K562 (cell line): ENCODE data around the gene RIMS3. TPM values are rescaled to one million over a fixed set of nuclear protein-coding genes. Genes with fewer than 3 reads are reported as not detected.

Experiments used
- BACH1 ChIP-seq: fragments of 200-800 bp; sonication (Bioruptor generic); IDR thresholded peaks from 2 replicates; pipeline ENCODE4 v1.6.1; 2016; ENCODE audit warnings: missing genetic modification characterization, missing compliant biosample characterization
- BDP1 ChIP-seq: IDR thresholded peaks from 3 replicates; pipeline ENCODE4 v1.6.1; 2011; ENCODE audit not compliant: insufficient read length, insufficient read depth
- BMI1 ChIP-seq: fragments of 150-350 bp; IDR thresholded peaks from 2 replicates; pipeline ENCODE4 v1.6.1; 2014; ENCODE audit warnings: low read length
- CBX2 ChIP-seq: fragments of 200-600 bp; sonication (generic); IDR thresholded peaks from one replicate; pipeline ENCODE4 v1.6.1; 2012; ENCODE audit warnings: mild to moderate bottlenecking, low read length, inconsistent platforms; ENCODE audit not compliant: insufficient read depth, poor library complexity, severe bottlenecking
- CC2D1A ChIP-seq: fragments of 450-650 bp; IDR thresholded peaks from 2 replicates; pipeline ENCODE4 v1.6.1; 2017; ENCODE audit warnings: mild to moderate bottlenecking
- CREM ChIP-seq: IDR thresholded peaks from 2 replicates; pipeline ENCODE4 v1.6.1; 2014; ENCODE audit warnings: antibody characterized with exemption, low read depth
- GTF2E2 ChIP-seq: fragments of 200-800 bp; sonication (Bioruptor generic); IDR thresholded peaks from 2 replicates; pipeline ENCODE4 v1.6.1; 2016; ENCODE audit warnings: missing genetic modification characterization, missing compliant biosample characterization
- HDGF ChIP-seq: fragments of 450-650 bp; IDR thresholded peaks from 2 replicates; pipeline ENCODE4 v1.6.1; 2016
- HNRNPL ChIP-seq: fragments of 200-400 bp; formaldehyde crosslinking; IDR thresholded peaks from 2 replicates; pipeline ENCODE4 v1.6.1; 2017; ENCODE audit warnings: low read depth, mild to moderate bottlenecking, low read length
- IRF2 ChIP-seq: sonication (generic); formaldehyde crosslinking; IDR thresholded peaks from 2 replicates; pipeline ENCODE4 v1.8.1; 2022; ENCODE audit warnings: mild to moderate bottlenecking, missing genetic modification reagents
- KDM5B ChIP-seq: fragments of 200-600 bp; sonication (generic); IDR thresholded peaks from 2 replicates; pipeline ENCODE4 v1.6.1; 2012; ENCODE audit warnings: low read depth, mild to moderate bottlenecking, moderate library complexity, low read length, control low read depth, inconsistent platforms; ENCODE audit not compliant: insufficient replicate concordance
- NELFE ChIP-seq: IDR thresholded peaks from 2 replicates; pipeline ENCODE4 v1.6.1; 2011; ENCODE audit warnings: mild to moderate bottlenecking; ENCODE audit not compliant: insufficient read depth, insufficient read length
- NFYB ChIP-seq: IDR thresholded peaks from 2 replicates; pipeline ENCODE4 v1.6.1; 2011; ENCODE audit warnings: mild to moderate bottlenecking, moderate library complexity; ENCODE audit not compliant: insufficient read length; ENCODE audit errors: extremely low read depth
- POLR2H ChIP-seq: IDR thresholded peaks from 2 replicates; pipeline ENCODE4 v1.6.1; 2016; ENCODE audit warnings: missing genetic modification characterization, low read depth, mild to moderate bottlenecking, control low read depth, missing compliant biosample characterization, moderate library complexity
- PRMT5 ChIP-seq: sonication (generic); formaldehyde crosslinking; IDR thresholded peaks from 2 replicates; pipeline ENCODE4 v1.5.0; 2020; ENCODE audit warnings: missing genetic modification reagents
- SNRNP70 ChIP-seq: fragments of 200-400 bp; formaldehyde crosslinking; optimal IDR thresholded peaks from 2 replicates; pipeline ENCODE3; 2017; ENCODE audit warnings: low read depth, low read length
- SREBF2 ChIP-seq: sonication (generic); formaldehyde crosslinking; IDR thresholded peaks from 2 replicates; pipeline ENCODE4 v1.4.0; 2020; ENCODE audit warnings: mild to moderate bottlenecking, missing genetic modification reagents
- TARDBP ChIP-seq: fragments of 450-650 bp; IDR thresholded peaks from 2 replicates; pipeline ENCODE4 v1.6.1; 2016
- TFAM ChIP-seq: fragments of 250-450 bp; sonication (Bioruptor Pico); conservative IDR thresholded peaks from 2 replicates; pipeline ENCODE4 v1.5.0; 2021; ENCODE audit warnings: mild to moderate bottlenecking, moderate library complexity
- U2AF1 ChIP-seq: fragments of 200-400 bp; formaldehyde crosslinking; optimal IDR thresholded peaks from 2 replicates; pipeline ENCODE3; 2017; ENCODE audit warnings: mild to moderate bottlenecking, low read depth, low read length, moderate library complexity
- ZBTB1 ChIP-seq: sonication (generic); formaldehyde crosslinking; IDR thresholded peaks from 2 replicates; pipeline ENCODE4 v1.8.1; 2023; ENCODE audit warnings: missing genetic modification reagents, low read depth, mild to moderate bottlenecking, borderline replicate concordance
- ZKSCAN8 ChIP-seq: fragments of 200-800 bp; sonication (Bioruptor generic); IDR thresholded peaks from 2 replicates; pipeline ENCODE4 v1.6.1; 2016; ENCODE audit warnings: missing genetic modification characterization, missing compliant biosample characterization
- ZNF354B ChIP-seq: fragments of 250-450 bp; sonication (Bioruptor Pico); IDR thresholded peaks from 2 replicates; pipeline ENCODE4 v1.4.0; 2020
- ZNF583 ChIP-seq: fragments of 250-450 bp; sonication (Bioruptor Pico); IDR thresholded peaks from 2 replicates; pipeline ENCODE4 v1.4.0; 2020
- ZNF589 ChIP-seq: fragments of 200-800 bp; sonication (Bioruptor generic); IDR thresholded peaks from 2 replicates; pipeline ENCODE4 v1.6.1; 2016; ENCODE audit warnings: low read depth, missing genetic modification characterization, missing compliant biosample characterization
- ZNF717 ChIP-seq: fragments of 250-450 bp; sonication (Bioruptor Pico); IDR thresholded peaks from 2 replicates; pipeline ENCODE4 v1.5.0; 2021
- ZNF79 ChIP-seq: fragments of 250-450 bp; sonication (Bioruptor Pico); IDR thresholded peaks from 2 replicates; pipeline ENCODE4 v1.4.0; 2020; ENCODE audit warnings: low read depth, mild to moderate bottlenecking, moderate library complexity
- polyA plus RNA-seq, 8 experiments: library from polyadenylated mRNA; depleted of rRNA in 4 of 8; stranded (reverse) in 5 of 8; unstranded in 3 of 8; fragments of >200 nt; fragmentation: Nextera tagmentation in 2 of 8; fragmentation: Illumina TruSeq in 1 of 8; extraction: Ambion mirVana in 2 of 8; extraction: Trizol in 1 of 8; gene quantifications; 2 replicates each; pipeline versions ENCODE4 v1.2.1 to v1.2.3, GENCODE V29; 2011 to 2014; ENCODE audit warnings: inconsistent platforms in 1 of 8, missing spikeins in 1 of 8
- total RNA-seq, 7 experiments: library from RNA; depleted of rRNA in 6 of 7; stranded (reverse); fragments of >200 nt in 6 of 7; fragmentation: Illumina TruSeq in 2 of 7; extraction: Trizol in 2 of 7; gene quantifications; 2 replicates each; pipeline versions ENCODE4 v1.2.1 to v1.2.3, GENCODE V29; 2011 to 2021; ENCODE audit warnings: low replicate concordance in 1 of 7
- TF ChIP-seq, protein P1 (sequence below): fragments of 450-650 bp; formaldehyde crosslinking; IDR thresholded peaks from 2 replicates; pipeline ENCODE4 v1.4.0; 2020; ENCODE audit warnings: mild to moderate bottlenecking
- TF ChIP-seq, protein P2 (sequence below): sonication (generic); IDR thresholded peaks from 2 replicates; pipeline ENCODE4 v1.6.1; 2016
- TF ChIP-seq, protein P3 (sequence below): fragments of 450-650 bp; formaldehyde crosslinking; conservative IDR thresholded peaks from 2 replicates; pipeline ENCODE4 v1.4.0; 2022; ENCODE audit warnings: mild to moderate bottlenecking, missing genetic modification characterization

The RIMS3 gene
- total and polyA plus RNA-seq, 9 of the 15 experiments (the other 6 are each of a cell fraction or from before 2014, with no cell fraction given) = 0.06 to 1.2 (median 0.59) TPM

DNA sequence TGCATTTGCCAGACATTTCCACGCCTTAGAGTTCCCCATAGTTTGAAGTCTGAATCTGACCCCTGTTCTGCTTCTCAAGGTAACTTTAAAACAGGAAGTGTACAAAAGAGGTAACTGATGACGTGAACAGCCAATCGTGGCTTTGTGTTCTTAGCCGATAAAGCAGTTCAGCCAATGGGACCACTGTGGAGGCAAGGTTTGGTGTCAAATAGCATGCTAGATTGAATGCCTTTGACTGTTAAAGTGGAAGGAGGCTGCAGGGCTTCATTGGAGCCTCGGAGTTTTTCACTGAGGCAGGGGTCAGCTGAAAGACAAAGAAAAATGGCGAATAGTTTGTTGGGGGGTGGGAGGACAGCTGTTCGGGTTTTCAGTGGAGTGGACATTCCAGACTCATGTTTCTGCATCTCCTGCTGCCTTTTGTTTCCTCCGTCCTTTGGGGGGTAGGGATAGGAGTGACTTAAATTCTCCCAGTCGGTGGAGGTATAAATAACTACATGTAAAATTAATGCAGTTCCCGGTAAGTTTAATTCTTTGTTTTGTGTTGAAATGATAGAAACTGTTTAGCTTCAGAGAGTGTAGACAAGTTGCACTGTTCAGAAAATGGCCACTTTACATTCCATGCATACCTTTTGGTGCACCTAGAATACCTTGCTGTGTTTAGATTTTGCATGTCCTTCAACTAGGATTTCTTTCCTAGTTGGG, 43.8 kb upstream of the RIMS3 start (continued):
- no peak for TF ChIP-seq CBX2
- TF ChIP-seq GTF2E2 (tag) = peak; percentile 82; the same call in 1 of the 2 replicates
- peak; percentile 100 for TF ChIP-seq NFYB
- TF ChIP-seq ZNF583 (CRISPR knock-in tag) = no peak
- no peak for TF ChIP-seq IRF2 (CRISPR knock-in tag)
- TF ChIP-seq CC2D1A = peak; percentile 75
- no peak for TF ChIP-seq ZKSCAN8 (CRISPR knock-in tag)
- no peak for TF ChIP-seq ZNF79 (CRISPR knock-in tag)
- no peak for TF ChIP-seq BDP1
- TF ChIP-seq ZNF589 (CRISPR knock-in tag) = no peak
- no peak for TF ChIP-seq SREBF2 (CRISPR knock-in tag)
- TF ChIP-seq BMI1 = no peak
- no peak for TF ChIP-seq U2AF1
- no peak for TF ChIP-seq SNRNP70
- no peak for TF ChIP-seq PRMT5 (CRISPR knock-in tag)
- TF ChIP-seq ZBTB1 (CRISPR knock-in tag) = no peak
- TF ChIP-seq ZNF354B = no peak
- TF ChIP-seq, protein P1, sequence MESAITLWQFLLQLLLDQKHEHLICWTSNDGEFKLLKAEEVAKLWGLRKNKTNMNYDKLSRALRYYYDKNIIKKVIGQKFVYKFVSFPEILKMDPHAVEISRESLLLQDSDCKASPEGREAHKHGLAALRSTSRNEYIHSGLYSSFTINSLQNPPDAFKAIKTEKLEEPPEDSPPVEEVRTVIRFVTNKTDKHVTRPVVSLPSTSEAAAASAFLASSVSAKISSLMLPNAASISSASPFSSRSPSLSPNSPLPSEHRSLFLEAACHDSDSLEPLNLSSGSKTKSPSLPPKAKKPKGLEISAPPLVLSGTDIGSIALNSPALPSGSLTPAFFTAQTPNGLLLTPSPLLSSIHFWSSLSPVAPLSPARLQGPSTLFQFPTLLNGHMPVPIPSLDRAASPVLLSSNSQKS (CRISPR knock-in tag) = no peak
- TF ChIP-seq TARDBP = no peak
- TF ChIP-seq, protein P2, sequence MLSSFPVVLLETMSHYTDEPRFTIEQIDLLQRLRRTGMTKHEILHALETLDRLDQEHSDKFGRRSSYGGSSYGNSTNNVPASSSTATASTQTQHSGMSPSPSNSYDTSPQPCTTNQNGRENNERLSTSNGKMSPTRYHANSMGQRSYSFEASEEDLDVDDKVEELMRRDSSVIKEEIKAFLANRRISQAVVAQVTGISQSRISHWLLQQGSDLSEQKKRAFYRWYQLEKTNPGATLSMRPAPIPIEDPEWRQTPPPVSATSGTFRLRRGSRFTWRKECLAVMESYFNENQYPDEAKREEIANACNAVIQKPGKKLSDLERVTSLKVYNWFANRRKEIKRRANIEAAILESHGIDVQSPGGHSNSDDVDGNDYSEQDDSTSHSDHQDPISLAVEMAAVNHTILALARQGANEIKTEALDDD = no peak
- TF ChIP-seq KDM5B = peak; percentile 42
- TF ChIP-seq ZNF717 (CRISPR knock-in tag) = no peak; the same call in 1 of the 2 replicates
- TF ChIP-seq CREM = peak; percentile 94
- TF ChIP-seq POLR2H (tag) = peak; percentile 78
- TF ChIP-seq BACH1 (tag) = no peak
- no peak for TF ChIP-seq NELFE
- TF ChIP-seq, protein P3, sequence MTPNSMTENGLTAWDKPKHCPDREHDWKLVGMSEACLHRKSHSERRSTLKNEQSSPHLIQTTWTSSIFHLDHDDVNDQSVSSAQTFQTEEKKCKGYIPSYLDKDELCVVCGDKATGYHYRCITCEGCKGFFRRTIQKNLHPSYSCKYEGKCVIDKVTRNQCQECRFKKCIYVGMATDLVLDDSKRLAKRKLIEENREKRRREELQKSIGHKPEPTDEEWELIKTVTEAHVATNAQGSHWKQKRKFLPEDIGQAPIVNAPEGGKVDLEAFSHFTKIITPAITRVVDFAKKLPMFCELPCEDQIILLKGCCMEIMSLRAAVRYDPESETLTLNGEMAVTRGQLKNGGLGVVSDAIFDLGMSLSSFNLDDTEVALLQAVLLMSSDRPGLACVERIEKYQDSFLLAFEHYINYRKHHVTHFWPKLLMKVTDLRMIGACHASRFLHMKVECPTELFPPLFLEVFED (CRISPR knock-in tag) = no peak
- TF ChIP-seq TFAM (CRISPR knock-in tag) = no peak
- no peak for TF ChIP-seq HDGF
- no peak for TF ChIP-seq HNRNPL
